ENCODE measurements around the gene ATOH8. TPM values are rescaled to one million over a fixed set of nuclear protein-coding genes. Genes with fewer than 3 reads are reported as not detected.

ATOH8 gene
- polyA plus RNA-seq, 2 of the 4 experiments (the other 2 are of a cell fraction), result 1.8 to 20.0 TPM

DNA sequence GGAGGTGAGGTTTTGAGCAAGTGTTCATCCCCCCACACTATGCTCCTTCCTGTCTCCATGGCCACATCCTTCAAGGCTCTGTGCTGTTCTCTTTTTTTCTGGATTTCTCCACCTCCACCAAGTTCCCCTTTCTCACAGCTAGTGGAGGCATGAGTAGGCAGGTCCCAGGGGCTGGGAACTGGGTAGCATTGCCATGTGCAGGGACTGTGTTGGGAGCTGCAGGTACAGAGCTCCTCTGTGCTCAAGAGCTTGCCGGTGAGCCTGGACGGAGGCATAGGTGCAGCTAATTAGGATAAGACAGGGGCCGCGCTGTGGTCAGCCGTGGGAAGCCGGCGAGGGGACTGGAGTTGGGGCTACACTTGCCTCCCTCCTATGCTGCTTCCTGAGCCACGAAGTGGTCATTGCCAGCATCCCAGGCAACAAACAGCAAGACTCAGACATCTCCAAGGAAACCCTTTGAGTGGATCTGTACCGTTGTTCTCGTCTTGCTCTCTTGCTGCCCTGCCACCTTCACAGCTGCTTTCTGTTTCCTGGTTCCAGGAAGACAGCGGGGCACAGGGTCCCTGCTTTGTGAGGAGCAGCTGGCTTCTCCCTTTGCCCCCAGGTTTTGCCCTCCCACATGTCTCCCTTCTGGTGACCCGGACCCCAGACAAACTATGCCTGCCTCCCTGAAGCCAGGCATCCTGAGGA lies 36.9 kb downstream of the ATOH8 start:
- Histone ChIP-seq H3K4me3 (no peak overlapping the region), H3K4me1 (peaks cover 36% of the 10 kb centered on the region), H3K27ac (peak overlapping the region in 1 of 2 experiments; percentile 16; a peak in 2 of 6 replicates), H3K9me3 (no peaks in the 10 kb centered on the region), H3K4me2 (no peak overlapping the region)
- peak in 1 of 2 experiments; percentile 11; a peak in 3 of 6 replicates for ATAC-seq
- ChIA-PET CTCF (interaction anchor here (0.5 to 63.0 kb wide), 9 partner anchors 13 to 153 kb away, joined by 3 to 1675 read pairs (median 4); no protein-coding TSS in a partner anchor), POLR2A (no interaction called here)
- 80% methylated on average over 12 of the region's 12 CpGs for WGBS (ENCODE audit: missing lambda C conversion rate)
- FAIRE-seq, result no peak
- TF ChIP-seq TFCP2L1 (CRISPR knock-in tag; IDR thresholded peaks at IDR 0.05), result no peak
- no peak for TF ChIP-seq JUN (IDR thresholded peaks at IDR 0.05)
- no peak for TF ChIP-seq CEBPB (IDR thresholded peaks at IDR 0.05)
- TF ChIP-seq ZFP36 (IDR thresholded peaks at IDR 0.05; ENCODE audit: borderline replicate concordance, partially characterized antibody), result no peak
- TF ChIP-seq POLR2A (IDR thresholded peaks at IDR 0.05; ENCODE audit: low read length), result no peak
- no peak for TF ChIP-seq NR3C1 (IDR thresholded peaks at IDR 0.05)
- TF ChIP-seq CBX8 (IDR thresholded peaks at IDR 0.05), result no peak
- no peak for TF ChIP-seq HEYL (CRISPR knock-in tag; IDR thresholded peaks at IDR 0.05)
- TF ChIP-seq ZSCAN20 (CRISPR knock-in tag; IDR thresholded peaks at IDR 0.05), result no peak
- no peak for TF ChIP-seq MAFK (IDR thresholded peaks at IDR 0.05; ENCODE audit: partially characterized antibody)
- no peak for DNase-seq (ENCODE audit: low read depth in 1 of 2, low spot score in 1 of 2)

DNA sequence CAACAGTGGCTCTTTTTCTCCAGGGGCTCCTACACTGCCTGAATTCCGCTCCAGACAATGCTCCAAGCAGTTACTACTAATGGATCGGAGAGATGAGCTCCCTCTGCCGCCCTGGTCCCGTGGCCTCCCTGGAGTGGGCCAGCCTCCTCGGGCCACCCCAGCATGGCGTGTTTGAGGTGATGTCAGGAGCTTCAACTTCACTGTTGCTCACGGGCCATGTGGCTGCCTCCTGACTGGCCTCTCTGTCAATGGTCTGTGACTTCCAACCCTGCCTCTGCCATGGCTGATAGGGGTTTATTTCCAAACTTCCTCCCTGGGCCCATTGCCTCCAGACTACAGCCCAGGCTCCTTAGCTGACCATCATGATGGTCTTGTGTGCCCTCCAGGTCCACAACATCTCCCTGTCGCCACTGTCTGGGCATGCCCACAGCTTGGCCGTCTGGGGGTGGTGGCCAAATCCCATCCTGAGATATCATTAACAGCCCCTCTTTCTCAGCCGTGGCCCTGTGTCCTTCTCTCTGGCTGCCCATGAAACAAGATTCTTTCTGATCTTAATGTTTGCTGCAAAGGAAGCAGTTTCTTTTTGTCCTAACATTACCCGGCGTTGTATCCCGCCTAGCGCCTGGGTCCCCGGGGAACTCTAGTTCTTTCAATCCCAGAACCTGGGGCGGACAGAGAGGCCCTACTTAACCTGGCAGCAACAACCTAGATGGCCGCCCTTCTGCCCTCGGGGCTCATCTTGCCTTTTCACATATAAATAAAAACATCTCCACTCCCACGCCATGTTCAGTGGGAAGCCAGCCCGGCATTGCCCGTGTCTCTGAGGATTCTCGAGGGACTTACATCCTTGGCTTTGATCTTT lies 38.1 kb downstream of the ATOH8 start:
- H3K4me1 ChIP-seq, result peaks cover 44% of the 10 kb centered on the region
- peak overlapping the region; percentile 47 for H3K4me2 ChIP-seq
- TF ChIP-seq MAZ (IDR thresholded peaks at IDR 0.05; ENCODE audit: borderline replicate concordance, low read depth, low read length) (no peak), NPAS2 (CRISPR knock-in tag; IDR thresholded peaks at IDR 0.05; ENCODE audit: borderline replicate concordance) (no peak), MYC (IDR thresholded peaks at IDR 0.05; ENCODE audit: borderline replicate concordance, low read length) (no peak), ZNF302 (CRISPR knock-in tag; IDR thresholded peaks at IDR 0.05) (no peak), CBX2 (IDR thresholded peaks at IDR 0.05; ENCODE audit: borderline replicate concordance, low read depth) (no peak), POLR2AphosphoS2 (conservative IDR thresholded peaks at IDR 0.05; ENCODE audit: low read length) (no peak), EHMT2 (IDR thresholded peaks at IDR 0.05; ENCODE audit: low read depth) (no peak), JUNB (IDR thresholded peaks at IDR 0.05) (no peak)
- TF ChIP-seq, protein P1, sequence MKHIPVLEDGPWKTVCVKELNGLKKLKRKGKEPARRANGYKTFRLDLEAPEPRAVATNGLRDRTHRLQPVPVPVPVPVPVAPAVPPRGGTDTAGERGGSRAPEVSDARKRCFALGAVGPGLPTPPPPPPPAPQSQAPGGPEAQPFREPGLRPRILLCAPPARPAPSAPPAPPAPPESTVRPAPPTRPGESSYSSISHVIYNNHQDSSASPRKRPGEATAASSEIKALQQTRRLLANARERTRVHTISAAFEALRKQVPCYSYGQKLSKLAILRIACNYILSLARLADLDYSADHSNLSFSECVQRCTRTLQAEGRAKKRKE (CRISPR knock-in tag; IDR thresholded peaks at IDR 0.05; ENCODE audit: low read depth), result no peak
- TF ChIP-seq, protein P2, sequence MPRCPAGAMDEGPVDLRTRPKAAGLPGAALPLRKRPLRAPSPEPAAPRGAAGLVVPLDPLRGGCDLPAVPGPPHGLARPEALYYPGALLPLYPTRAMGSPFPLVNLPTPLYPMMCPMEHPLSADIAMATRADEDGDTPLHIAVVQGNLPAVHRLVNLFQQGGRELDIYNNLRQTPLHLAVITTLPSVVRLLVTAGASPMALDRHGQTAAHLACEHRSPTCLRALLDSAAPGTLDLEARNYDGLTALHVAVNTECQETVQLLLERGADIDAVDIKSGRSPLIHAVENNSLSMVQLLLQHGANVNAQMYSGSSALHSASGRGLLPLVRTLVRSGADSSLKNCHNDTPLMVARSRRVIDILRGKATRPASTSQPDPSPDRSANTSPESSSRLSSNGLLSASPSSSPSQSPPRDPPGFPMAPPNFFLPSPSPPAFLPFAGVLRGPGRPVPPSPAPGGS (IDR thresholded peaks at IDR 0.05), result no peak
- TF ChIP-seq, protein P3, sequence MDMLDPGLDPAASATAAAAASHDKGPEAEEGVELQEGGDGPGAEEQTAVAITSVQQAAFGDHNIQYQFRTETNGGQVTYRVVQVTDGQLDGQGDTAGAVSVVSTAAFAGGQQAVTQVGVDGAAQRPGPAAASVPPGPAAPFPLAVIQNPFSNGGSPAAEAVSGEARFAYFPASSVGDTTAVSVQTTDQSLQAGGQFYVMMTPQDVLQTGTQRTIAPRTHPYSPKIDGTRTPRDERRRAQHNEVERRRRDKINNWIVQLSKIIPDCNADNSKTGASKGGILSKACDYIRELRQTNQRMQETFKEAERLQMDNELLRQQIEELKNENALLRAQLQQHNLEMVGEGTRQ (IDR thresholded peaks at IDR 0.05), result no peak
- ATAC-seq, result no peak
- H3K27ac ChIP-seq, result peak overlapping the region in 1 of 2 experiments; percentile 31; a peak in 2 of 6 replicates
- H3K4me3 ChIP-seq, result no peak overlapping the region
- no peak for DNase-seq (ENCODE audit: low read depth in 1 of 2, low spot score in 1 of 2)
- ChIA-PET CTCF (interaction anchor here (1.2 to 63.0 kb wide), 6 partner anchors 19 to 155 kb away, joined by 3 to 1675 read pairs (median 8); no protein-coding TSS in a partner anchor), POLR2A (no interaction called here)
- no peaks in the 10 kb centered on the region for H3K9me3 ChIP-seq
- no peak for FAIRE-seq
- WGBS (ENCODE audit: missing lambda C conversion rate), result 90% methylated on average over 22 of the region's 22 CpGs

Measured in A549 (cell line).